Measurements from ENCODE around the gene TMEM14B. TPM values are rescaled to one million over a fixed set of nuclear protein-coding genes. Genes with fewer than 3 reads are reported as not detected.

Gene TMEM14B
- total RNA-seq, 2 experiments from 2014 or later = 103 to 125 TPM

- peak overlapping the region; percentile 81 for H3K4me2 ChIP-seq (ENCODE audit: low read length)
- peaks cover 27% of the 10 kb centered on the region for H3K4me1 ChIP-seq (ENCODE audit: insufficient read depth, low read length, poor library complexity, severe bottlenecking)
- H3K27ac ChIP-seq (ENCODE audit: low read depth, low read length, poor library complexity, severe bottlenecking) = peak overlapping the region; percentile 38
- no TSS peak for BruUV-seq (replicated peaks)
- ChIA-PET POLR2A (interaction anchor here (0.7 to 1.7 kb wide), 7 partner anchors 8 to 272 kb away, joined by 3 to 11 read pairs (median 5); partner anchors contain the start of gene PAK1IP1), CTCF (ENCODE audit: unreplicated experiment) (no interaction called here)
- peaks cover 13% of the 10 kb centered on the region; the same call in 1 of the 2 replicates for H3K9me3 ChIP-seq (ENCODE audit: low read length)
- H4K20me1 ChIP-seq (ENCODE audit: insufficient read depth, low read length) = no peaks in the 10 kb centered on the region
- H2AFZ ChIP-seq (ENCODE audit: low read length) = peak overlapping the region; percentile 95
- DNase-seq (ENCODE audit: low spot score) = no peak
- no peaks in the 10 kb centered on the region for H3K36me3 ChIP-seq (ENCODE audit: insufficient read depth, low read length)
- intact Hi-C loops (cut with micrococcal nuclease; ENCODE audit: unreplicated experiment) = loop anchor here (1.0 kb wide), 2 partner anchors 24 to 29 kb away; partner anchors contain the start of genes C6orf52, PAK1IP1 and TMEM14B
- H3K79me2 ChIP-seq (ENCODE audit: insufficient read depth, low read depth, low read length) = no peaks in the 10 kb centered on the region
- TF ChIP-seq, protein P1, sequence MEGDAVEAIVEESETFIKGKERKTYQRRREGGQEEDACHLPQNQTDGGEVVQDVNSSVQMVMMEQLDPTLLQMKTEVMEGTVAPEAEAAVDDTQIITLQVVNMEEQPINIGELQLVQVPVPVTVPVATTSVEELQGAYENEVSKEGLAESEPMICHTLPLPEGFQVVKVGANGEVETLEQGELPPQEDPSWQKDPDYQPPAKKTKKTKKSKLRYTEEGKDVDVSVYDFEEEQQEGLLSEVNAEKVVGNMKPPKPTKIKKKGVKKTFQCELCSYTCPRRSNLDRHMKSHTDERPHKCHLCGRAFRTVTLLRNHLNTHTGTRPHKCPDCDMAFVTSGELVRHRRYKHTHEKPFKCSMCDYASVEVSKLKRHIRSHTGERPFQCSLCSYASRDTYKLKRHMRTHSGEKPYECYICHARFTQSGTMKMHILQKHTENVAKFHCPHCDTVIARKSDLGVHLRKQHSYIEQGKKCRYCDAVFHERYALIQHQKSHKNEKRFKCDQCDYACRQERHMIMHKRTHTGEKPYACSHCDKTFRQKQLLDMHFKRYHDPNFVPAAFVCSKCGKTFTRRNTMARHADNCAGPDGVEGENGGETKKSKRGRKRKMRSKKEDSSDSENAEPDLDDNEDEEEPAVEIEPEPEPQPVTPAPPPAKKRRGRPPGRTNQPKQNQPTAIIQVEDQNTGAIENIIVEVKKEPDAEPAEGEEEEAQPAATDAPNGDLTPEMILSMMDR (conservative IDR thresholded peaks at IDR 0.05; ENCODE audit: low read length) = no peak
- TF ChIP-seq EZH2phosphoT487 (IDR thresholded peaks at IDR 0.05; ENCODE audit: borderline replicate concordance, low read depth, low read length) = no peak
- no peaks in the 10 kb centered on the region for H3K9me2 ChIP-seq (ENCODE audit: insufficient read depth, low read length)
- H3K4me3 ChIP-seq (ENCODE audit: low read depth, low read length, poor library complexity, severe bottlenecking) = peak overlapping the region; percentile 72
These were observed 24.1 kb upstream of the TMEM14B start for GRCh38 chr6:10723567-10723881.

- Histone ChIP-seq H3K36me3 (ENCODE audit: insufficient read depth, low read length) (no peaks in the 10 kb centered on the region), H3K79me2 (ENCODE audit: insufficient read depth, low read depth, low read length) (no peaks in the 10 kb centered on the region), H4K20me1 (ENCODE audit: insufficient read depth, low read length) (no peaks in the 10 kb centered on the region), H2AFZ (ENCODE audit: low read length) (no peak overlapping the region), H3K4me1 (ENCODE audit: insufficient read depth, low read length, poor library complexity, severe bottlenecking) (peaks cover 27% of the 10 kb centered on the region), H3K9me2 (ENCODE audit: insufficient read depth, low read length) (no peaks in the 10 kb centered on the region), H3K27ac (ENCODE audit: low read depth, low read length, poor library complexity, severe bottlenecking) (no peak overlapping the region), H3K9me3 (ENCODE audit: low read length) (no peaks in the 10 kb centered on the region), H3K4me2 (ENCODE audit: low read length) (no peak overlapping the region), H3K4me3 (ENCODE audit: low read depth, low read length, poor library complexity, severe bottlenecking) (no peak overlapping the region)
- ChIA-PET CTCF (ENCODE audit: unreplicated experiment) (no interaction called here), POLR2A (interaction anchor here (1.1 to 1.7 kb wide), 5 partner anchors 10 to 214 kb away, joined by 3 to 10 read pairs (median 5); partner anchors contain the start of gene PAK1IP1)
- intact Hi-C loops (cut with micrococcal nuclease; ENCODE audit: unreplicated experiment) = no loop called here
- BruUV-seq (replicated peaks) = no TSS peak
- DNase-seq (ENCODE audit: low spot score) = no peak
- TF ChIP-seq, protein P1 (conservative IDR thresholded peaks at IDR 0.05; ENCODE audit: low read length) = no peak
- TF ChIP-seq EZH2phosphoT487 (IDR thresholded peaks at IDR 0.05; ENCODE audit: borderline replicate concordance, low read depth, low read length) = no peak
These were observed 22.6 kb upstream of the TMEM14B start for GRCh38 chr6:10725044-10725443.

GRCh38 chr6:10725716-10726115 lies 21.9 kb upstream of the TMEM14B start:
- CTCF ChIA-PET (ENCODE audit: unreplicated experiment) = no interaction called here

More at GRCh38 chr6:10725716-10726115, 21.9 kb upstream of the TMEM14B start:
- no peak overlapping the region for H2AFZ ChIP-seq (ENCODE audit: low read length)
- peaks cover 23% of the 10 kb centered on the region for H3K4me1 ChIP-seq (ENCODE audit: insufficient read depth, low read length, poor library complexity, severe bottlenecking)
- H3K27ac ChIP-seq (ENCODE audit: low read depth, low read length, poor library complexity, severe bottlenecking) = no peak overlapping the region
- no peaks in the 10 kb centered on the region for H3K79me2 ChIP-seq (ENCODE audit: insufficient read depth, low read depth, low read length)
- BruUV-seq (replicated peaks) = no TSS peak
- H3K4me3 ChIP-seq (ENCODE audit: low read depth, low read length, poor library complexity, severe bottlenecking) = no peak overlapping the region
- H4K20me1 ChIP-seq (ENCODE audit: insufficient read depth, low read length) = no peaks in the 10 kb centered on the region
- H3K4me2 ChIP-seq (ENCODE audit: low read length) = no peak overlapping the region
- H3K36me3 ChIP-seq (ENCODE audit: insufficient read depth, low read length) = no peaks in the 10 kb centered on the region
- DNase-seq (ENCODE audit: low spot score) = no peak
- POLR2A ChIA-PET = interaction anchor here (0.7 kb wide), 1 partner anchor 252 kb away, joined by 4 read pairs; no protein-coding TSS in a partner anchor
- TF ChIP-seq, protein P1 (conservative IDR thresholded peaks at IDR 0.05; ENCODE audit: low read length) = no peak
- TF ChIP-seq EZH2phosphoT487 (IDR thresholded peaks at IDR 0.05; ENCODE audit: borderline replicate concordance, low read depth, low read length) = no peak
- H3K9me2 ChIP-seq (ENCODE audit: insufficient read depth, low read length) = no peaks in the 10 kb centered on the region
- intact Hi-C loops (cut with micrococcal nuclease; ENCODE audit: unreplicated experiment) = no loop called here
- H3K9me3 ChIP-seq (ENCODE audit: low read length) = no peaks in the 10 kb centered on the region
